Mesenchymal stem cell (in vitro differentiated cells and primary cell): ENCODE results near the gene FUBP3.

Source experiments
- DNase-seq: peaks from one replicate; pipeline ENCODE4 v3.0.0-alpha.2; 2013
- H2AFZ ChIP-seq: one replicate; pipeline ENCODE4 v1.6.1; 2013; ENCODE audit warnings: low read depth, mild to moderate bottlenecking, control low read depth, inconsistent platforms, low read length, moderate library complexity
- H2AK5ac ChIP-seq: 2 replicates; pipeline ENCODE4 v1.6.1; 2013; ENCODE audit warnings: low read length, moderate library complexity, mild to moderate bottlenecking, inconsistent platforms; ENCODE audit not compliant: severe bottlenecking
- H2BK120ac ChIP-seq: one replicate; pipeline ENCODE4 v1.6.1; 2013; ENCODE audit warnings: low read depth, mild to moderate bottlenecking, inconsistent platforms, low read length, moderate library complexity
- H2BK12ac ChIP-seq, 2 experiments: one replicate each; pipeline ENCODE4 v1.6.1; 2013; ENCODE audit warnings: inconsistent platforms in 2 of 2, low read length in 2 of 2, mild to moderate bottlenecking in 2 of 2, moderate library complexity in 2 of 2, control low read depth in 1 of 2
- H2BK15ac ChIP-seq: one replicate; pipeline ENCODE4 v1.6.1; 2013; ENCODE audit warnings: mild to moderate bottlenecking, low read depth, inconsistent platforms; ENCODE audit not compliant: poor library complexity, severe bottlenecking
- H2BK5ac ChIP-seq: 2 replicates; pipeline ENCODE4 v1.6.1; 2013; ENCODE audit warnings: low read depth, mild to moderate bottlenecking, low read length, control low read depth, inconsistent platforms; ENCODE audit not compliant: poor library complexity, severe bottlenecking
- H3K14ac ChIP-seq, 2 experiments: one replicate each; pipeline ENCODE4 v1.6.1; 2013; ENCODE audit warnings: inconsistent platforms in 2 of 2, low read length in 2 of 2, control low read depth in 1 of 2, mild to moderate bottlenecking in 1 of 2, moderate library complexity in 1 of 2
- H3K18ac ChIP-seq, 2 experiments: one replicate each; pipeline ENCODE4 v1.6.1; 2013; ENCODE audit warnings: inconsistent platforms in 2 of 2, low read length in 2 of 2, control low read depth in 1 of 2, low read depth in 1 of 2, mild to moderate bottlenecking in 1 of 2
- H3K23ac ChIP-seq, 2 experiments: one replicate each; pipeline ENCODE4 v1.6.1; 2013; ENCODE audit warnings: inconsistent platforms in 2 of 2, low read length in 2 of 2, mild to moderate bottlenecking in 2 of 2, moderate library complexity in 2 of 2, control low read depth in 1 of 2
- H3K27ac ChIP-seq: 2 replicates; pipeline ENCODE4 v1.5.1; 2013; ENCODE audit warnings: mild to moderate bottlenecking, moderate library complexity, low read length, control low read depth, inconsistent platforms; ENCODE audit not compliant: poor library complexity, severe bottlenecking
- H3K27me3 ChIP-seq, 2 experiments: 2 replicates each; pipeline versions ENCODE4 v1.6.1 to v1.7.0; 2013; ENCODE audit warnings: low read length in 2 of 2, mild to moderate bottlenecking in 2 of 2, moderate library complexity in 2 of 2, control low read depth in 1 of 2, inconsistent platforms in 1 of 2; ENCODE audit not compliant: control insufficient read depth in 1 of 2, insufficient read depth in 1 of 2
- H3K36me3 ChIP-seq, 2 experiments: 2 replicates each; pipeline versions ENCODE4 v1.6.1 to v1.7.0; 2013; ENCODE audit warnings: low read length in 2 of 2, control low read depth in 1 of 2, inconsistent platforms in 1 of 2, low read depth in 1 of 2, mild to moderate bottlenecking in 1 of 2; ENCODE audit not compliant: insufficient read depth in 2 of 2, control insufficient read depth in 1 of 2
- H3K4ac ChIP-seq, 2 experiments: one replicate each; pipeline ENCODE4 v1.6.1; 2013; ENCODE audit warnings: inconsistent platforms in 2 of 2, low read length in 2 of 2, mild to moderate bottlenecking in 2 of 2, moderate library complexity in 2 of 2, control low read depth in 1 of 2, low read depth in 1 of 2
- H3K4me1 ChIP-seq: 2 replicates; pipeline ENCODE4 v1.6.1; 2013; ENCODE audit warnings: low read depth, low read length, control low read depth; ENCODE audit not compliant: control insufficient read depth, insufficient read depth
- H3K4me2 ChIP-seq: 2 replicates; pipeline ENCODE4 v1.6.1; 2013; ENCODE audit warnings: low read length, mild to moderate bottlenecking, inconsistent platforms; ENCODE audit not compliant: poor library complexity, severe bottlenecking
- H3K4me3 ChIP-seq, 2 experiments: 2 replicates each; pipeline versions ENCODE4 v1.5.1 to v1.7.0; 2013; ENCODE audit warnings: low read length in 2 of 2, mild to moderate bottlenecking in 2 of 2, control low read depth in 1 of 2, low read depth in 1 of 2; ENCODE audit not compliant: insufficient read depth in 1 of 2
- H3K79me1 ChIP-seq: replicated peaks from 2 replicates; pipeline ENCODE4 v1.6.1; 2013; ENCODE audit warnings: mild to moderate bottlenecking, control low read depth, low read length, inconsistent platforms; ENCODE audit not compliant: poor library complexity, severe bottlenecking
- H3K9ac ChIP-seq: 2 replicates; pipeline ENCODE4 v1.7.0; 2013; ENCODE audit warnings: mild to moderate bottlenecking, low read length, moderate library complexity
- H3K9me3 ChIP-seq: 2 replicates; pipeline ENCODE4 v1.7.0; 2013; ENCODE audit warnings: mild to moderate bottlenecking, low read length; ENCODE audit not compliant: control insufficient read depth
- H4K8ac ChIP-seq: one replicate; pipeline ENCODE4 v1.6.1; 2013; ENCODE audit warnings: inconsistent platforms, mild to moderate bottlenecking, low read length, moderate library complexity
- H4K91ac ChIP-seq: one replicate; pipeline ENCODE4 v1.6.1; 2013; ENCODE audit warnings: mild to moderate bottlenecking, low read length, inconsistent platforms
- WGBS: methylation state at CpG from one replicate; pipeline ENCODE4 v1.1.7; 2013; ENCODE audit warnings: mixed read lengths; 5-methylcytosine and 5-hydroxymethylcytosine counted together

The FUBP3 gene

GRCh38 chr9:130632081-130632710 is 52.8 kb downstream of the FUBP3 start:
- no peaks in the 10 kb centered on the region for H3K9me3 ChIP-seq
- DNase-seq: no peak
- H3K9ac ChIP-seq: no peak overlapping the region
- H3K23ac ChIP-seq: no peak overlapping the region
- peaks cover 92 to 95% of the 10 kb centered on the region in 2 experiments for H3K36me3 ChIP-seq
- H2BK12ac ChIP-seq: no peak overlapping the region
- no peak overlapping the region for H3K18ac ChIP-seq
- H2BK120ac ChIP-seq: no peak overlapping the region
- no peak overlapping the region for H2AFZ ChIP-seq
- no peak overlapping the region for H2AK5ac ChIP-seq
- no peak overlapping the region for H4K91ac ChIP-seq
- no peak overlapping the region for H3K4me2 ChIP-seq
- no peak overlapping the region for H2BK5ac ChIP-seq
- H3K4ac ChIP-seq: no peak overlapping the region
- H3K79me1 ChIP-seq: peaks cover 41% of the 10 kb centered on the region
- no peak overlapping the region for H3K27ac ChIP-seq
- no peaks in the 10 kb centered on the region for H3K4me1 ChIP-seq
- no peak overlapping the region for H4K8ac ChIP-seq
- H3K27me3 ChIP-seq: no peaks in the 10 kb centered on the region
- 93% methylated on average over 13 of the region's 13 CpGs for WGBS
- no peak overlapping the region for H3K14ac ChIP-seq
- no peak overlapping the region for H3K4me3 ChIP-seq
- no peak overlapping the region for H2BK15ac ChIP-seq

GRCh38 chr9:130632841-130633240 is 53.5 kb downstream of the FUBP3 start:
- WGBS: 95% methylated on average over 7 of the region's 7 CpGs
- H3K4me3 ChIP-seq: no peak overlapping the region
- no peak overlapping the region for H3K4me2 ChIP-seq
- no peak overlapping the region for H3K14ac ChIP-seq
- H3K27ac ChIP-seq: no peak overlapping the region
- H4K91ac ChIP-seq: no peak overlapping the region
- no peak overlapping the region for H3K23ac ChIP-seq
- H3K9me3 ChIP-seq: no peaks in the 10 kb centered on the region
- H2BK12ac ChIP-seq: no peak overlapping the region
- H3K4ac ChIP-seq: no peak overlapping the region
- H3K4me1 ChIP-seq: no peaks in the 10 kb centered on the region
- no peak overlapping the region for H3K18ac ChIP-seq
- H3K27me3 ChIP-seq: no peaks in the 10 kb centered on the region
- H3K36me3 ChIP-seq: peaks cover 85 to 92% of the 10 kb centered on the region in 2 experiments
- DNase-seq: no peak
- H3K9ac ChIP-seq: no peak overlapping the region
- peaks cover 35% of the 10 kb centered on the region for H3K79me1 ChIP-seq
- no peak overlapping the region for H2BK5ac ChIP-seq
- H2BK120ac ChIP-seq: no peak overlapping the region
- H4K8ac ChIP-seq: no peak overlapping the region
- H2AFZ ChIP-seq: no peak overlapping the region
- H2AK5ac ChIP-seq: no peak overlapping the region
- H2BK15ac ChIP-seq: no peak overlapping the region

- no peaks in the 10 kb centered on the region for H3K4me1 ChIP-seq
- no peak overlapping the region for H3K23ac ChIP-seq
- H2BK5ac ChIP-seq: no peak overlapping the region
- no peak overlapping the region for H2BK15ac ChIP-seq
- H3K4me3 ChIP-seq: no peak overlapping the region
- no peak overlapping the region for H2BK120ac ChIP-seq
- H4K8ac ChIP-seq: no peak overlapping the region
- no peaks in the 10 kb centered on the region for H3K27me3 ChIP-seq
- no peak overlapping the region for H3K9ac ChIP-seq
- no peak overlapping the region for H4K91ac ChIP-seq
- no peak overlapping the region for H3K4me2 ChIP-seq
- H2AK5ac ChIP-seq: no peak overlapping the region
- H3K9me3 ChIP-seq: no peaks in the 10 kb centered on the region
- H3K18ac ChIP-seq: no peak overlapping the region
- no peak overlapping the region for H2AFZ ChIP-seq
- peaks cover 28% of the 10 kb centered on the region for H3K79me1 ChIP-seq
- H3K36me3 ChIP-seq: peaks cover 83 to 90% of the 10 kb centered on the region in 2 experiments
- no peak for DNase-seq
- H3K4ac ChIP-seq: no peak overlapping the region
- no peak overlapping the region for H3K14ac ChIP-seq
- WGBS: 99% methylated on average over 22 of the region's 25 CpGs
- no peak overlapping the region for H3K27ac ChIP-seq
- no peak overlapping the region for H2BK12ac ChIP-seq
These were observed 54.2 kb downstream of the FUBP3 start for GRCh38 chr9:130633336-130634190.

- Histone ChIP-seq H3K4me3 (no peak overlapping the region), H3K4ac (no peak overlapping the region), H2BK15ac (no peak overlapping the region), H3K27ac (no peak overlapping the region), H2BK120ac (no peak overlapping the region), H3K23ac (no peak overlapping the region), H2BK12ac (no peak overlapping the region), H3K18ac (no peak overlapping the region), H4K91ac (no peak overlapping the region), H3K4me2 (no peak overlapping the region), H3K4me1 (no peaks in the 10 kb centered on the region), H2AK5ac (no peak overlapping the region), H3K36me3 (peaks cover 88 to 93% of the 10 kb centered on the region in 2 experiments), H3K9ac (no peak overlapping the region), H3K9me3 (no peaks in the 10 kb centered on the region), H3K14ac (no peak overlapping the region), H4K8ac (no peak overlapping the region), H3K27me3 (no peaks in the 10 kb centered on the region), H2BK5ac (no peak overlapping the region), H2AFZ (no peak overlapping the region), H3K79me1 (peaks cover 27% of the 10 kb centered on the region)
- DNase-seq: no peak
- WGBS: 94% methylated on average over 14 of the region's 14 CpGs
These were observed 54.9 kb downstream of the FUBP3 start for GRCh38 chr9:130634191-130634768.
